G401 (cell line): Measurements from ENCODE around the gene TMED10. TPM values are rescaled to one million over a fixed set of nuclear protein-coding genes. Genes with fewer than 3 reads are reported as not detected.

Source experiments
- DNase-seq: peaks from one replicate; pipeline ENCODE4 v3.0.0-alpha.2; 2015; ENCODE audit warnings: low spot score
- in situ Hi-C: cut with HindIII; loops from 2 replicates; pipeline ENCODE4 v1.10.0; 2016; ENCODE audit warnings: low sequenced_read_pairs, mixed read lengths
- total RNA-seq: library from RNA; depleted of rRNA; stranded (reverse); fragments of >200 nt; shearing (Covaris generic); gene quantifications from 2 replicates; pipeline ENCODE4 v1.2.3, GENCODE V29; 2014; rRNA removed

The TMED10 gene
- 180 and 202 TPM in 2 replicates for total RNA-seq

DNA sequence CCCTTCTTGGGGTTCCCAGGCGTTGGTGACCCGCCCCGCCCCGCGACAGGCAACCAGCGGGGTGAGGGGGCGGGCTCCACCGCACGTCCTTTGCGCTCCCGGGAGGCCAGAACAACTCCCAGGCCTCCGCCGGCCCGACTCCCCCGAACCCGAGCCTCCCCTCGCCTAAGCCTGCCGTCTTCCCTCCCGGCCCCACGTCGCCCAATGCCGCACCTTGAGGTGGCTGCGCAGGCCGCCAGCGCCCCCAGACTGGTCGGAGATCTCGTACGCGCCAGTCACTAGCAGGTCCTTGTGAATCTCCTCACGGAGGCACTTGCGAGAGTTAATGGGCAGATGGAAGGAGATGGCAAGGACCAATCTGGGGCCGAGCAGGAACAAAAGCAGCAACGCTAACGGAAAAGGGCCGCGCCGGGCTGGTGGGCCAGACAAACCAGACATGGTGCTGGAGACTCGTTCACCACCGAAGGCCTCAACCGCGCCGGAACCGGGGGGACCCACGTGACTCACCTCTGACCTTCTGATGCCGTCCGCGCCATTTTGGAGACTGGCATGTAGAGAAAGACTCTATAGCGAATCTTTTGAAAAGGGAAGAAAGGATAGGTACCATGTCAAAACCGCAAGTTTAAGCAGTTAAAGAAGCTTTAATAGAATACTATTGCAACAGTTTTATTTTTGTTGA lies at the start of gene TMED10:
TSS of gene TMED10 (minus strand) at position 471 of the 679 bp plus-strand sequence. CDS start at position 438, 33 bp downstream.
- no peak for DNase-seq
- in situ Hi-C loops, result no loop called here

DNA sequence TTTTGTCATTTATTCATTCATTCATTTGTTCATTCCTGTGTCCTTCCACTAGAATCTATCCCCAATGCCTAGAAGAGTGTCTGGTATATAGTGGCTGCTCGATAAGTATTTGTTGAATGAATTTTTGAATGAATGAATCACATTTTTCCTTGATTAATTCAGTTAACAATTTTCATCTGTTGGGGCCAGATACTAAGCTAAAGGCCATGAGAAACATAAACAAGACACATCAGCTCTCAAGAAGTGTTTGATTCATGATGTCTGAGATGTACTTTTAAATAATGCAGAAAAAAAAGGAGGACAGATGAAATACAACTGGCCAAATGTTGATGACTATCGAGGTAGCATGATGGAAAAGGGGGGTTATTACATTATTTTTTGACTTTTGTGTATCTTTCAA lies 48.1 kb upstream of the TMED10 start:
- in situ Hi-C loops, result no loop called here

DNA sequence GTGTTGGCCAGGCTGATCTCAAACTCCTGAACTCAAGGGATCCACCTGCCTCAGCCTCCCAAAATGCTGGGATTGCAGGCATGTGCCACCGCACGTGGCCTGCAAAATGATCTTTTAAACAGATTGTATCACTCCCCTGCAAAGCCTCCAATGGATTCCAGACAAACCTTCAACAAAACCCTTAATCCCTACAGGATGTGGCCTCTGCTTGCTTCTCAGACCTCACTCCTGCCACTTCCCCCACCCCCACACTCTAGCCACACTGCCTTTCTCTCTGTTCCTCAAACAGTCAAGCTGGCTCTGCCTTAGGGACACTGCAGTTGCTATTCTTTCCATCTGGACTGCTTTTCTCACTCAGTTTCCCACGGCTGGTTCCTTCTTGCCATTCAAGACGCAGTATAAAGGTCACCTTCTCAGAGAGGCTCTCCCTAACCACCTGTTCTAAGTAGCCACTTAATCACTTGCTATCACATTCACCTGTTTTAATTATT lies 47.3 kb upstream of the TMED10 start:
- peak; percentile 32 for DNase-seq
- in situ Hi-C loops, result no loop called here

More for the DNA sequence above, 48.1 kb upstream of the TMED10 start:
- DNase-seq, result no peak

DNA sequence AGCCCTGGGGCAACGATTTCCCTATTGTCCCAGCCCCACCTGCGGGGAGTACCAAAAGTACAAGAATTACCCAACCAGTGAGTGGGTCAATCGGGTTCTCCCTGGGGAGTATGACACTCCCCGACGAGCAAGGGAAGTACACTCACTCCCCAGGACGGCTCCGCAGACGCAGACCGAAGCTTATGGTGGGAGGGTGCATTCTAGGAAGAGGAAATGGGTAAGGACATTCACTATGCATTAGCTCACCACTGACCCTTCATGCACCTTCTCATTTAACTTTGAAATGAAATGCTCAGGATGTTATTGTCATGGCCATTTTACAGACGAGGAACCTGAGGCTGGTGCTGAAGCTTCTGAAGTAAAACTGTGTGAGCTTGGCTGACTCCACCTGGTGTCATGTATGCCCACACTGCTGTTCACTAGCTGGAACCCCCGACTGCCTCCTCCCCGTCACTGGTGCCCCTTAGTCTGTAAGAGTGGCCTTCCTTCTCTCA lies 45.8 kb upstream of the TMED10 start:
- in situ Hi-C loops, result no loop called here
- DNase-seq, result peak; percentile 14

DNA sequence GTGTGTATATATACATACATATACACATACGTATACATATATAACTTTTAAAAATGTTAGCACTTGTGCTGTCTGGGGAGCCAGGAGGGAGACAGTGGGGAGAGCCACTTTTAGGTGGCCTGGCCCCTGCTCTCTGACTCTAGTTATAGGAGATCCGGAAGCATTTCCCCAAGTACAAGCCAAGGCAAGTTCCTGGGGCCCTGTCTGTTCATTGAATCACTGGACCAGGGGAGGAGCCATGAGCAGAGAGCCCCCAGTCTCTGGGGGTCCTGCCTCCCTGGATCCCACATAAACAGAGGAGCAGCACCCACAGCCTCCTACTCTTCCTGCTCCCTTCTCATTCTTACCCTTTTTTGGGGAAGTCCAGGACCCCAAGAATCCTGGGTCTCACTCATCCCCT lies 45.4 kb upstream of the TMED10 start:
- in situ Hi-C loops, result no loop called here
- DNase-seq, result no peak

DNA sequence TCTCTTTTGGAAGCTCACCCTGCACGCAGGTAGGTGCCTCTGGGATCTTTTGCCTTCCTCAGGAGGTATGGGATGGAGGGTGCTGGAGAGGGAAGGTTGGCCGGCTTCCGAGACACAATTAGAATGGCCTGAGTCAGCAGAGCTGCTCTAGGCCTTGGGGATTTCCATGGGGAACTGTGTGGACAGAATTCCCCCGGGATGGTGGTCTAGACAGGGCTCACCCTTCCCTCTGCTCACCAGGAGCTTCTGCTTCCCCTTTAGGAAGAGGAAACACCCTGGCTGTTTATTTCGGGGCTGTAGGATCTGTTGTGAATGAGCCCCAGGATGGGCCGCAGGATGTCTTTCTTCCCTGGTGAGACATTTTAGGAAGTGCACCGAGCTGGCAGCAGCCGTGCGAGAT lies 43.7 kb upstream of the TMED10 start:
- no peak for DNase-seq
- in situ Hi-C loops, result no loop called here

DNA sequence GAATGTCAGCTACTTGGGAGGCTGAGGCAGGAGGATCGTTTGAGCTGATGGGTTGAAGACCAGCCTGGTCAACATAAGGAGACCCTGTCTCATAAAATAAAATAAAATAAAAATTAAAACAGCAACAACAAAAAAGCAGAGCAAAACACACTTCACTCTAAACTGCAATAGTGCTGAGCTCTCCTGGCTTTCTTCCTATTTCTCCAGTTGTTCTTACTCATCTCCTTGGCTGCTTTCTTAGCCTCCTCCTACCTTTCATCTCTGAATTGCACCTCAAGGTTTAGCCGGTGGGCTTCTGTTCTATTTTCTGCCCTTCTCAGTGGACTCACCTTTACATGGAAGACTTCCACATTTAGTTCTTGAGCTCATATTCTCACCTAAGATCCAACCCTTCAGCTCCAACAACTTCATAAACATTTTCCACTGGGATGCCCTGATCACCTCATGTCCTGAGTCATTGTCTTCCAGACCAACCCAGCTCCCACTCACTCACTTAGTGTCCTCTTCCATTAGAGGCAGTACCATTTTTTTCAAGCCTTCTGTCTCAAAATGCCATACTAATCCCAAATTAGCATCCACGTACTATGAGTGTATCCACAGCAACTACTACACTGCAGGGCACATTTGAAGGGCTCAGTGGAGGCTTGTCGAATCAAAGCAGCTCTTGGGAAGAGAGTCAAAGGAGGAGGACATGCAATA lies 41.2 kb upstream of the TMED10 start:
- in situ Hi-C loops, result no loop called here

DNA sequence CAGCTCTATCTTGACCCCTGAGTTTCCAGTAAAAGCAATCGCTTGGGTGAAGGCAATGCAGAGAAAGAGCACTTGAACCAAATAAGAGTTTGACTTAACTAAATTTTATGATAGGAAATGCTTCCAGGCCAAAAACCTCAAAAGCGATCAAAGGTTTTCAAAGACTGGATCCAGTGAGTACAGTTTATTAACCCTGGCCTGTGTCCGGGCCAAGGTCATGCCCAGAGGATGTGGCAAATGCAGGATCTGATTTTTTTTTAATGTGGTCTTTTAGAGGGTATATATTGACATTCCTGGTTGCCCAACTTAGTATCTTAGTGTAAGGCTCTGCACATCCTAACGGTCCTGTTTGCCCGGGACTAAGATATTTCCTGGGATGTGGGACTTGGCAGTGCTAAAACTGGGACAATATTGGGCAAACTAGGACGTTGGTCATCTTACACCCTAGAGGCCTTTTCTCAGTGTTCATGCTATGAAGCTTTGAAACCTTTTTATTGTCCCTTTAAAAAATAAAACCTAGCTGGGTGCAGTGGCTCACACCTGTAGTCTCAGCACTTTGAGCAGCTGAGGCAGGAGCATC lies 40.1 kb upstream of the TMED10 start:
- no peak for DNase-seq
- in situ Hi-C loops, result no loop called here

More for the DNA sequence above, 41.2 kb upstream of the TMED10 start:
- no peak for DNase-seq

DNA sequence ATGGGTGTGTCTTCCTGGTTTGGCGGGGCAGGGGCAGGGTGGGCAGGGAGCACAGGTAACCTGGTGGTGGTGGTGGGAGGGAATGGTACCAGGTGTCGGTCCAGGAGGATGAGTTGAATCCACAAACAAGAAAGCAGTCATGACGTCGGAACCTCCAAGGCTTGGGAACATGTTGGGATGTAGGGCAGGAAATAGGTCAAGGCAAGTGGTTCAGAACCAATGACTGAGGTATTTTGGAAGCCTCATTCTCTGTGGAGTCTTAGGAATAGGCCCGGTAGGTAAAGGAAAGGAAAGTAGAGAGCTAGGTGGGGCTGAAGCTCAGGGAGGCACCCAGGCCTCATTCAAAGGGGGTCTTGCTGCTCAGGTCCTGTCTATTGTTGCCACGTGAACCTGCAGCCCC lies 39.1 kb upstream of the TMED10 start:
- DNase-seq, result no peak
- in situ Hi-C loops, result no loop called here

DNA sequence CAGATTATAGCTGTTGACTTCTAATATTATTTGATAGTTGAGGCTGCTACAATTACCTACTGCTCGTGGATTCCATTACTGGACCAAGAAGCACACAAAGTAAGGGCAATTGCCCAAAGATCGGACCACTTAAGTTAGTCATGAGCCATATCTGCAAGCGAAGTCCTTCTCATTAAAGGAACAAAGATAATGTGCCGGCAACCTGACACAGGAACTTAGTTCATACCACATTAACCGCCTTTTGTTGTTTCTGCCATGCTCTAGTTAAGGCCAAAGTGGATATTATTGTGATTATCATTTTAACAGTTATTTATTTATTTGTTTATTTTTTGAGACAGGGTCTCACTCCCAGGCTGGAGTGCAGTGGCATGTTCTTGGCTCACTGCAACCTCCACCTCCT lies 38.1 kb upstream of the TMED10 start:
- in situ Hi-C loops, result no loop called here
- no peak for DNase-seq

DNA sequence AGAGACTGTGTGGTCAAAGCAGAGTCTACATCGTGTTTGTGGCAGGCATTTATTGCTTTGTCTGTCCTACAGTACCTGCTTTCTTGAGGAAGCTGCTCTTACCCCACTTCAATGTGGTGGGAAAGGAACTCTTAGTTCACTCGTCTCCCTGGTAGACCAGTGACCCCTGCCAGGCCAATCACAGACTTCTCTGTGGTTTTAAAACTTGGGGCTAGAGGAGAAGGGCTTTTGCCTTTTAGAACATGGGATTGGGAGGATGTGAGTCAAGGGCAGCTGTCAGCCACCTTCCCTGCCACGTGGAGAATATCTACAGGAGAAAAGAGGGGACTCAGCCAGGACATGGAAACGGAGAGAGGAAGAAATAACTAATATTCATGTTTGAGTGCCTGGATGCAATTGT lies 36.8 kb upstream of the TMED10 start:
- DNase-seq, result no peak
- in situ Hi-C loops, result no loop called here

DNA sequence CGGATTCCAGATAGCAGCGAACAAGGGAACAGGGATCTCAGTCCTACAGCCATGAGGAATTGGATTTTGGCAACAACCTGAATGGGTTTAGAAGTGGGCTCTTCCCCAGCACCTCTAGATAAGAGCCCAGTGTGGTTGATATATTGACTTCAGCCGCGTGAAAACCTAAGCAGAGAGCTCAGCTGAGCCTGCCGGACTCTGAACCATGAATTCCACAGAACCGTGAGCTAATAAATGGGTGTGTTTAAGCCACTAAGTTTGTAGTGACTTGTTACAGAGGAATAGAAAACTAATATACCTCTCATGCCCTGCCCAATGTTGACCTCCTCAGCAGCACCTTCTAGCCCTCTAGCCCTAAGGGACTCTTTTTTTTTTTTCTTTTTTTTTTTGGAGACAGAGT lies 32.4 kb upstream of the TMED10 start:
- in situ Hi-C loops, result no loop called here
- no peak for DNase-seq

DNA sequence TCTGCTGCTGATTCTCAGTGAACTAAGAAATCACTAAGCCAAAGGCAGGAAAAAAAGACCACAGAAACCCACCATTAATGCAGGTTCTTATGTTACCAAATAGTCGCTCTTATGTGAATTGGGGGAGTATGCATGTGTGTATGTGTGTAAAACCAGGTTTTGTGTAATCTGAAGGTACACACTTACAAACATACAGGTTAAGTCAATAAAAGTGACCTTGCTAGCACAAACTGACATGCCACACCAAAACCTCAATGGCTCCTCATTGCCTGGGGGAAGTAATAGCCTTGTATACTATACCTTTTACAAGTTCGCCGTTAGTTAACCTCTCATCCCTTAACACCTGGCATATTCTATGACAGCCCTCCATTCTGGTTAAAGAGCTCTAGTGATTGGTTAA lies 29.8 kb upstream of the TMED10 start:
- DNase-seq, result no peak
- in situ Hi-C loops, result no loop called here

DNA sequence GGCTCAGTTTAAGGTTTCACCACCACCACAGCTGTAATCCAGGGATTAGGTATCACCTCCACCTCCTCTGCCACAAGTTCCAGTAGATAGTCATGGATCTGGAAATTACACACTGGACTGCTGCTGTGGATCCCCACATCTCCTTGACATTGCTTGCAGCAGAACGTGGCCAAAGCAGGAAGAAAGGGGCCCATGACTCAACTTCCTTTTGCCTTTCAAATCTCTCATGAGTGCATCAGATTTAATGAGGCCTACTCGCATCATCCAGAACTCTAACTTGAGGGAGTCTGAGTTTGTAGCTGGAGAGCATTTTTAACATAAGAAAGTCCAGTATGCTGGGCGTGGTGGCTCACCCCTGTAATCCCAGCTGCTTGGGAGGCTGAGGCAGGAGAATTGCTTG lies 29.2 kb upstream of the TMED10 start:
- in situ Hi-C loops, result no loop called here
- DNase-seq, result no peak

DNA sequence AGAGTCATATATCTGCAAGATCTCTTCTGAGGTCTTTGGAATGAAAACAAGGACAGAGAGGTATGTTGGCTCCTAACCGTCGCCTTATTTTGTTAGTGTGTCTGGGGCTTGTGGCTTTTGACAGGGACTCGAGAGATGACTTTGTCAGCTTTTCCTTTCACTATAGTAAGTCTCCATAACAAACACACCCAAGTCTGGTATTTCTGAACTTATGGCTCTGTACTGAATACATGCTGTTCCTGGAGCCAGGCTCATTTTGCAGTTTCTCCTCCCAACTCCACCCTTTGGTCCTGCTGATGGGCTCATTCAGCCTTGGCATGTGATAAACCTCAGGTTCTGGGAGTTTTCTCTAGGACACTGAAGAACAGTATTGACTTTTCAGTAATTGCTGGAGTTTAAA lies 27.7 kb upstream of the TMED10 start:
- no peak for DNase-seq
- in situ Hi-C loops, result no loop called here

DNA sequence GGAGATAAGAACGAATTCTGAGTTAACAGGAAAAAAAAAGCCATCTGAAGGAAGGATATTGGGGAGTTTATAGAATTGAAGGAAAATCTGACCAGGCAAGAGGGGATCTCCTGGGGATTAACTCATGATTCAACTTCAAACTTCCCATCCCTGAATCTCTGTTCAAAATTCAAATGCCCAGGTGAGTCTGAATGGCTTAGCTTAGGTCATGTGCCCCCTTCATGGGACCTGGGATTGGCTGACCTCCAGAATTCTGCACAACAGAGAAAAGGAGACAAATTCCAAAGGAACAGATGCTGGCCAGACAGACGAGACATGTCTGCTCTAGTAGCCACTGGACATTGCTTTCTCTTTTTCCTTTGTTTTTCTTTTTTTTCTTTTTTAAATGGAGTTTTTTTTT lies 26.2 kb upstream of the TMED10 start:
- no peak for DNase-seq
- in situ Hi-C loops, result no loop called here

DNA sequence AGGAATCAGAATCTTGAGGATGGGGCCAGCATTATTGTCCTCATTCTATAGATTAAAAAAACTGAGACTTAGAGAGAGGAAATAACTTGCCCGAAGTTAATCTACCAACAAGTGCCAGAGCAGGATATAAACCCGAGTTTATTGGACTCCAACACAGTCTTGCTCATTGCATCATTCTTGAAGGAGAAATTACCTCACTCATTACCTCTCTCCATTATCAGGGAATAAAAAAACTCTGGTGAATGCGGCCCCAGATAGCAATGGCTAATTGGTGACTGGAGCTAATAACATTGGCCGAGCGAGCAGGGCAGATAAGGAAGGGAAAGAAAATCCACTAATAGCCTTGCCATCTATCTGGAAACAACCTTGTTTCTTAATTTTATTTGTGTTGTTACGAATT lies 24.7 kb upstream of the TMED10 start:
- in situ Hi-C loops, result no loop called here
- DNase-seq, result no peak

DNA sequence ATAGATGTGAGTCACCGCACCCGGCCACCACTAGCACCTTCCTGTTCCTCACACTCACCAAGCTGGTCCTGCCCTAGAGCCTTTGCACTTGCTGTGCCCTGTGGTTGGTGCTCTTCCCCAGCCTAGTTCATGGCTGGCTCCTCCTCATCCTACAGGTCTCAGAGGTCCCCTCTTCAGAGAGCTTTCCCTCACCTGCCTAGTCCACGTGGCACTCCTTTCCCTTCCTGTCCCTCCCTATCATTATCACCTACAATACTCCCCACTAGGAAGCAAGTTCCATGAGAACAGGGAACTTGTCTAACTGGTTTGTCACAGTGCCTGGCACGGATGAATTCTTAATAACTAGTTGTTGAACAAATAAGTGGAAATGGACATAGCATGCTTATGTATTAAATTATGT lies 24.0 kb upstream of the TMED10 start:
- DNase-seq, result no peak
- in situ Hi-C loops, result no loop called here

DNA sequence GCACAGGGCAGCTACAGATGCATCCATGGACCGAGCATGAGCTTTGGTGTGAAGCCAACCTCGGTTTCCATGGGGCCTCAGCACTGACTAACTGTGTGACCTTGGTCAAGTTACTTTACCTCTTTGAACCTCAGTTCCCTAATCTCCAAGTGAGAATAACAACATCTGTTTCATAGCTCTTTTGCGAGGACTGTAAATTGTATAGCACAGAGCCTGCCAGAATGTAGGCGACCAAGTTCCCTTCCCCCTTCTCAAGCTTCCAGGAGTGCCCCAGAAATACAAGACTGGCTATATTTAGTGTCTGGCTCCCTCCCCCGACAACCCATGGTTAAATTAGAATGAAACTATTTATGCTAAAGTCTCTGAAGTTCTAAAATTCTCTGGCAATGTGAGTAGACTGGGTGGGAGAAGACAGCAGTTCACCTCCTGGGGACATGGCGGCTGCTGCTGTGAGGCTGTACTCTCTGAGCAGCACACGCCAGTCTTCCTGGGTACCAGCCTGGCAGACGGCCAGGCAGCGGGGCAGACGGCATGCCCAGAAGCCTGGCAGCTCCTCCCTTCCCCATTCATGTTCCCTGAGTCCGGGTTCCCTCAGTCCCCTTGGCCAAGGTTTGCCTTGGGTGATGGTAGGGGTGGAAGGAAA lies 22.0 kb upstream of the TMED10 start:
- in situ Hi-C loops, result no loop called here
- DNase-seq, result no peak

DNA sequence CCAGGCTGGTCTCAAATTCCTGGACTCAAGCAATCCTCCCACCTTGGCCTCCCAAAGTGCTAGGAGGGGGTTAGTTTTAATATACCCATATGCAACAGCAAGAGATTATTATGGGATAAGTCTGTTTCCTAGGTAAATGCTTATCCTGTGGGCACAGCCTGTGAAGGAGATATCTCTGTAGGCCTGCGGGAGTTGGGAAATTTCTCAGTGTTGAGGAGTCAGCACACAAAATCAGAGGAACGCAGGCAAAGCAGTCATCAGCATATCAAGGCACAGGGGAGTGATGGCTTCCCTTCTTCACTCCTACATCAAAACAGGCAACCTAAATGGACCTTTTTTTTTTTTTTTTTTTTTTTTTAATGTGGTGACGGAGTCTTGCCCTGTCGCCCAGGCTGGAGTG lies 20.9 kb upstream of the TMED10 start:
- in situ Hi-C loops, result no loop called here
- DNase-seq, result no peak
